ENCODE results near the gene LRRC15. TPM values are rescaled to one million over a fixed set of nuclear protein-coding genes. Genes with fewer than 3 reads are reported as not detected.

Gene LRRC15
- polyA plus RNA-seq, 2 of the 4 experiments (the other 2 are of a cell fraction): 0.05 to 0.14 TPM

- POLR2A ChIA-PET: no interaction called here
Measured at GRCh38 chr3:194387276-194387675, 17.7 kb upstream of the LRRC15 start.

GRCh38 chr3:194386648-194387047 is 17.1 kb upstream of the LRRC15 start:
- H3K27ac ChIP-seq: no peak overlapping the region
- H3K4me2 ChIP-seq: peak overlapping the region; percentile 25; the same call in 1 of the 3 replicates
- H3K9me3 ChIP-seq: peaks cover 14% of the 10 kb centered on the region; the same call in 1 of the 3 replicates
- ATAC-seq (no peak; a peak in 1 of 6 replicates), DNase-seq (ENCODE audit: low read depth in 1 of 2, low spot score in 1 of 2) (no peak), FAIRE-seq (no peak)
- ChIA-PET POLR2A (no interaction called here), CTCF (interaction anchor here (0.9 to 2.5 kb wide), 2 partner anchors 43 kb away, joined by 4 to 9 read pairs; no protein-coding TSS in a partner anchor)
- H3K4me1 ChIP-seq: peaks cover 7% of the 10 kb centered on the region; the same call in 1 of the 3 replicates
- no peak overlapping the region for H3K4me3 ChIP-seq
- no peak for TF ChIP-seq ELK1 (IDR thresholded peaks at IDR 0.05; ENCODE audit: low read depth, low read length)
- no peak for TF ChIP-seq HMGXB4 (CRISPR knock-in tag; IDR thresholded peaks at IDR 0.05; ENCODE audit: borderline replicate concordance)
- TF ChIP-seq MAZ (IDR thresholded peaks at IDR 0.05; ENCODE audit: borderline replicate concordance, low read depth, low read length): no peak
- no peak for TF ChIP-seq NPAS2 (CRISPR knock-in tag; IDR thresholded peaks at IDR 0.05; ENCODE audit: borderline replicate concordance)
- no peak for TF ChIP-seq POLR2A (IDR thresholded peaks at IDR 0.05; ENCODE audit: low read length)
- no peak for TF ChIP-seq CHD4 (IDR thresholded peaks at IDR 0.05; ENCODE audit: borderline replicate concordance)
- no peak for TF ChIP-seq FOSB (CRISPR knock-in tag; IDR thresholded peaks at IDR 0.05)
- TF ChIP-seq CEBPB (IDR thresholded peaks at IDR 0.05): no peak
- TF ChIP-seq PHF8 (IDR thresholded peaks at IDR 0.05; ENCODE audit: borderline replicate concordance, low read depth): no peak
- TF ChIP-seq EHF (CRISPR knock-in tag; IDR thresholded peaks at IDR 0.05): no peak
- no peak for TF ChIP-seq NR3C1 (IDR thresholded peaks at IDR 0.05)
- TF ChIP-seq GATA3 (IDR thresholded peaks at IDR 0.05; ENCODE audit: borderline replicate concordance): no peak
- TF ChIP-seq KDM5A (IDR thresholded peaks at IDR 0.05): no peak
- no peak for TF ChIP-seq REST (IDR thresholded peaks at IDR 0.05)
- WGBS (ENCODE audit: missing lambda C conversion rate): 11% methylated on average over 7 of the region's 7 CpGs

More at GRCh38 chr3:194387276-194387675, 17.7 kb upstream of the LRRC15 start:
- H3K4me1 ChIP-seq: peaks cover 7% of the 10 kb centered on the region; the same call in 1 of the 3 replicates
- ATAC-seq: no peak
- DNase-seq (ENCODE audit: low read depth in 1 of 2, low spot score in 1 of 2): no peak
- H3K4me2 ChIP-seq: no peak overlapping the region
- TF ChIP-seq CEBPB (IDR thresholded peaks at IDR 0.05) (no peak), SMC3 (IDR thresholded peaks at IDR 0.05) (no peak), ATOH8 (CRISPR knock-in tag; IDR thresholded peaks at IDR 0.05; ENCODE audit: low read depth) (no peak), GATA3 (IDR thresholded peaks at IDR 0.05; ENCODE audit: borderline replicate concordance) (no peak), KDM1A (IDR thresholded peaks at IDR 0.05; ENCODE audit: low read depth) (no peak), RAD21 (conservative IDR thresholded peaks at IDR 0.05 in 1 of 2, IDR thresholded peaks at IDR 0.05 in 1 of 2) (no peak), FOSB (CRISPR knock-in tag; IDR thresholded peaks at IDR 0.05) (no peak), CTCF (IDR thresholded peaks at IDR 0.05) (no peak), NR3C1 (IDR thresholded peaks at IDR 0.05) (no peak), RCOR1 (IDR thresholded peaks at IDR 0.05; ENCODE audit: low read depth, low read length) (no peak), TFCP2L1 (CRISPR knock-in tag; IDR thresholded peaks at IDR 0.05) (no peak)
- CTCF ChIA-PET: interaction anchor here (2.5 kb wide), 1 partner anchor 43 kb away, joined by 9 read pairs; no protein-coding TSS in a partner anchor
- no peak overlapping the region for H3K4me3 ChIP-seq
- FAIRE-seq: no peak
- H3K27ac ChIP-seq: no peak overlapping the region
- 84% methylated on average over 6 of the region's 6 CpGs for WGBS (ENCODE audit: missing lambda C conversion rate)
- H3K9me3 ChIP-seq: peaks cover 14% of the 10 kb centered on the region; the same call in 1 of the 3 replicates
